GM18858 (cell line): ENCODE measurements around the gene DIS3L2.
"Not testable (repeated sequence)": the region's sequence is repeated elsewhere in the genome, so short reads cannot be mapped to it uniquely, and the experiment has no call there.

ENCODE experiments used
- ATAC-seq: cut with Tn5 transposase; IDR thresholded peaks from one replicate; pipeline ENCODE4 v1.9.1; 2021; ENCODE audit not compliant: unreplicated experiment

Gene DIS3L2

GRCh38 chr2:232363064-232363783, 401.7 kb downstream of the DIS3L2 start:
- ATAC-seq = not testable (repeated sequence)

GRCh38 chr2:232363784-232364615, 402.5 kb downstream of the DIS3L2 start:
- no peak for ATAC-seq

DNA sequence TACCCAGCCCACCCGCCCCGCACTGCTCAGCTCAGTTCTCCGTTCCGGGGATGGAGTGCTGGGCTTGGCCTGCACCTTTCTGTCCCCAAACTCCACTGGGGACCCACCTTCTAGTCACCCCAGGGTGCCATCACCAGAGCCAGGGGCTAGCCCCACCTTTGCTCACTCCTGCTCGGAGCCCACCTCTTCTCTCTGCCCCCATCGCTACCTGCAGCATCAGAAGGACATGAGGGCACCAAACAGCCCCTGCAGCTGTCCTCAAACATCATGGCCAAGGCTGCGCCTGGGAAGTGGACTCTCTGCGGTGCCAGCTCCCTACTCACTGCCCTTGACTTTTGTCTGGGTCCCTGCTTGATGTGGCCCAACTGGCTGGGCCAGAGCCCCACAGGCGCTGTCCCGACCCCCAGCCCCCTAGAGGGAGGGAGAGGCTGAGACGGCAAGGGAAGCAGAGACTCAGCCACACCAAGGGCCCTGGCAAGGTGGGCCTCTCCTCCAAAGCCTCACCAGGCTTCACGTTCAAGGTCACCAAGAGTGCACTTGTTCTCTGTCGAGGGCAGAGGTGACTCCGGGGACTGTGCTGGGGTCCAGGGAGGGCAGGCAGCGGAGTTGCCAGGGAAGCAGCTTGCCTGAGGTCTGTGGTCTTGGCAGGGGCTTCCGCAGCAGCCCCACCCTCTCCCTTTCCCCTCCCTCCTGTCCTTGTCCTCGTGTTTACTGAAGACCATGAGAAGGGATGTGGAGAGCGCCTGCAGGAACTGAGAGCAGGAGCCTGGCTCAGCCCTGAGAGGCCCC, 403.5 kb downstream of the DIS3L2 start:
- ATAC-seq = not testable (repeated sequence)

DNA sequence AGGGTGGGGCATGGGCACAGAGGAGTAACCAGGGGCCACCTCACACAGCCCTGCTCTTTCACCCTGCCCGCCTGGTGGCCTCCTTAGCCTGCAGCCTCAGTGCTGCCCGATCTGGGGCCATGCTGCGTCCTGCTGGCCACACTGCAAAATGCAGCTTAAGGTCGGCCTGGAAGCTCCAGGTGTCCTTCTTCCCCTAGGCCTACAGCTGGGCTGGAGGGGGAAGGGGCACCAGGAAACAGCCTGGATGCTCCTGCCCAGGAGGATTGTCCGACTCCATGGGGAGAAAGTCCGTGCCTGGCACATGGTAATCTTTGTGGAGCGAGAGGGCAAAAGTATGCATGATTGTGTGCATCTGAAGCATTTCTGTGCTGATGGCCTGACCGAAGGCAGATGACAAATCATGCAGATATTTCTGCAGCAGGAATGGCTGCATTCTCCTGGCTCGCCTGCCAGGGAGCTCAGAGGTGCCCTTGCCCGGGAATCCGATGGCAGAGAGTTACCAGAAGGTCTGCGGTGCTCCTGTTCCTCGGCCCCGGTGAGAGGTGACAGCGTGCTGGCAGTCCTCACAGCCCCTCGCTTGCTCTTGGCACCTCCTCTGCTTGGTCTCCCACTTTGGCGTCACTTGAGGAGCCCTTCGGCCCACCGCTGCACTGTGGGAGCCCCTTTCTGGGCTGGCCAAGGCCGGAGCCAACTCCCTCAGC, 404.3 kb downstream of the DIS3L2 start:
- no peak for ATAC-seq

DNA sequence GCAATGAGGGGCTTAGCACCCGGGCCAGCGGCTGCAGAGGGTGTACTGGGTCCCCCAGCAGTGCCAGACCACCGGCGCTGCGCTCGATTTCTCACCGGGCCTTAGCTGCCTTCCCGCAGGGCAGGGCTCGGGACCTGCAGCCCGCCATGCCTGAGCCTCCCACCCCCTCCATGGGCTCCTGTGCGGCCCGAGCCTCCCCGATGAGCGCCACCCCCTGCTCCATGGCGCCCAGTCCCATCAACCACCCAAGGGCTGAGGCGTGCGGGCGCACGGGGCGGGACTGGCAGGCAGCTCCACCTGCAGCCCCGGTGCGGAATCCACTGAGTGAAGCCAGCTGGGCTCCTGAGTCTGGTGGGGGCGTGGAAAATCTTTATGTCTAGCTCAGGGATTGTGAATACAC, 404.9 kb downstream of the DIS3L2 start:
- ATAC-seq = not testable (repeated sequence)

DNA sequence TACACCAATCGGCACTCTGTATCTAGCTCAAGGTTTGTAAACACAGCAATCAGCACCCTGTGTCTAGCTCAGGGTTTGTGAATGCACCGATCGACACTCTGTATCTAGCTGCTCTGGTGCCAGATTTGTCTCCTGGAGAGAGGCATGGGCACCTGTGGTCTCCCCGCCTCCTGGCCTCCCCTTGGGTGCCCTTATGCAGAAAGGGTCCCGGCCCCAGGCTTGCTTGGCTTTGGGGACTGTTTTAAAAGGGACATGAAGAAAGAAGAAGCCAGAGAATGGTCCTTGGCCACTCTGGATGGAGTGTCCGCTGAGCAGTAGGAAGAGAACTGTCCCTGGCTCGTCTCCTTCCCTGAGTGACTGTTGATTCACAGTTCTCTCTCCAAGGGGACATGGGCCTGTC, 405.5 kb downstream of the DIS3L2 start:
- no peak for ATAC-seq

DNA sequence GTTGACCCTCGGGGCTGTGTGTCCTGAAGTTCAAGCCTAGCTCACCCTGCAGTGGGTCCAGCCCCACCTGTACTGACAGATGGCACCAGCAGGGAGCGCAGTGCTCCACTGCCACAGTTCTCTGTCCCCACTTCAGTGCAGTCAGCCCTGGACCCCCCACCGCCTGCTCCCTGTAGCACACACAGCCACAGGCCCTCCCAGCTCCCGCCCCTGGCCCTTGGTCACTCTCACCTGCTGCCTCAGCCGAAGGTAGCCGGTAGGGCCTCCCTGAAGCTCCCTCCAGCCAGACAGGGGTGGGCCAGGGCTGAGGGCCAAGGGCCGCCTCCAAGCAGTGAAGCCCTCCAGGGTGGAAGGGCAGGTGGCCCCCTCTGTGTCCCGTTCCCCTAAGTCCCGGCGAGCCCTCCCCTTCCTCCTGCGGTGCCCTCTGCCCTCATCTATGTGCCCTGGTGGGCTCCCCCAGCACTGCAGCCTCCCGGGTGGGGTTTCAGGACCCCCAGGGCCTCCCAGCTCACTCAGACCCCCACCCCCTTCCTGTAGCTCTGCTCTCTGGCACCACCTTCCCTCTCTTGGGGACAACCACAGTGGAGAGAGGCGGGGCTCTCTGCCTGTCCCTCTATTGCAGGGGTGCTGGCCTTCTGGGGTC, 406.2 kb downstream of the DIS3L2 start:
- no peak for ATAC-seq

GRCh38 chr2:232368311-232368731, 406.8 kb downstream of the DIS3L2 start:
- no peak for ATAC-seq

GRCh38 chr2:232369126-232369951, 407.8 kb downstream of the DIS3L2 start:
- ATAC-seq = no peak

- not testable (repeated sequence) for ATAC-seq
Measured at GRCh38 chr2:232370007-232370406, 408.5 kb downstream of the DIS3L2 start.

GRCh38 chr2:232372231-232373208, 411.0 kb downstream of the DIS3L2 start:
- ATAC-seq = no peak

DNA sequence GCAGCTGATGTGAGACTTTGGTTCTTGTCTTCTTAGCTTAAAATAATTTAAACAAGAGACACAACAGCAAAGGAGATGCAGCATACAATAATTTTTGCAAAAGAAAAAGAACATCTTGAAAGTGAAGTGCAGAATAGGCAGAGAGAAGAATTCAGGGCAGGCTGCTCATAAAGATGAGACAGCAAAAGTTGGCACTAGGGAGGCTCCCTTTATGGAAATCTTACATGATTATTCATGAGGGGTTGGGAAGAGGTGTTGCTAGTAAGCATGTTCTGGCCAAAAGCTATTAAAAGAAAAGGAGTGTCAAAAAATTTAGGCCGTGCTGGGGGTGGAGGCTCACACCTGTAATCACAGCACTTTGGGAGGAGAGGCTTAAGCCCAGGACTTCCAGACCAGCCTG, 412.8 kb downstream of the DIS3L2 start:
- no peak for ATAC-seq

DNA sequence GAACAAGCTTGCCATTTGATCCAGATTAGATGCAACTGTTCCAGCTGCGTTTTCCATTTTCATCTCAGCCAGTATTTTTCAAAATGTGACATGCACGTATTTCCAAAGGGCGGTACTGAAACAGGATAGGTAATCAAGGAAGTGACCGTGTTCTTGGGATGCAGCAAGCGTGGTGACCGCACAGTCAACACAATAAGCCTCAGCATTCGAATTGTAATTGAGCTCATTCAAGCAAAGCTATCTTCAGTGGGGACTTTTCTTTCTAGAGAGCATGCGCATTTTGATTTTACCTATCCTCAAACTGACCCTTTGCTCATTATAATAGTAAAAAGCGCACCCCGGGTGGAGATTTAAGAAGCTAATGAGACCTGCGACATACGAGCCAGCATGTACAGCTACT, 413.7 kb downstream of the DIS3L2 start:
- ATAC-seq = no peak

GRCh38 chr2:232376260-232376659, 414.7 kb downstream of the DIS3L2 start:
- no peak for ATAC-seq

DNA sequence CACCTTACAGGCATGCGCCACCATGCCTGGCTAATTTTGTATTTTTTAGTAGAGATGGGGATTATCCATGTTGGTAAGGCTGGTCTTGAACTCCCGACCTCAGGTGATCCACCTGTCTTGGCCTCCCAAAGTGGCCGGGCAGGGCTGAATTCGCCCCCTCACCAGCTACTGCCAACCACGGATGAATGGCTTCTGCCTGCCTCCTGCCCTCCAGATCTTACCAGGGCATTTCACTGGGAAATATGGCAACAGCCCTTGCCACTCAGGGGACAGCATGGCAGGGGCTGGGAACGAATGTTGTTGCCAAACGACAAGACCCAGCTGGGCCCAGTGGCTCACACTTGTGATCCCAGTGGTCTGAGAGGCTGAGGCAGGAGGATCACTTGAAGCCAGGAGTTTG, 415.2 kb downstream of the DIS3L2 start:
- no peak for ATAC-seq

DNA sequence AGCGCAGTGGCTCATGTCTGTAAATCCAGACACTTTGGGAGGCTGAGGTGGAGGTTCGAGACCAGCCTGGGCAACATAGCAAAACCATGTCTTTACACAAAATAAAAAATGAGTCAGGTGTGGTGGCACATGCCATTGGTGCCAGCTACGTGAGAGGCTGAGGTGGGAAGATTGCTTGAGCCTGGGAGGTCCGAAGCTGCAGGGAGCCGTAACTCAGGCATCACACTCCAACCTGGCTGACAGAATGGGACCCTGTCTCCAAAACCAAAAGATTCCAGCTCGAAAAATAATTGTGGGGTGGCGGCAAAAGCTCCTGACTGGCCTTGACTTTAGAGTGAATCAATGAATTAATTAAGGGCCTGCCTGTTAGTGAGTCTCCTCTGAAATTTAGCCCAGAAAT, 415.8 kb downstream of the DIS3L2 start:
- no peak for ATAC-seq

DNA sequence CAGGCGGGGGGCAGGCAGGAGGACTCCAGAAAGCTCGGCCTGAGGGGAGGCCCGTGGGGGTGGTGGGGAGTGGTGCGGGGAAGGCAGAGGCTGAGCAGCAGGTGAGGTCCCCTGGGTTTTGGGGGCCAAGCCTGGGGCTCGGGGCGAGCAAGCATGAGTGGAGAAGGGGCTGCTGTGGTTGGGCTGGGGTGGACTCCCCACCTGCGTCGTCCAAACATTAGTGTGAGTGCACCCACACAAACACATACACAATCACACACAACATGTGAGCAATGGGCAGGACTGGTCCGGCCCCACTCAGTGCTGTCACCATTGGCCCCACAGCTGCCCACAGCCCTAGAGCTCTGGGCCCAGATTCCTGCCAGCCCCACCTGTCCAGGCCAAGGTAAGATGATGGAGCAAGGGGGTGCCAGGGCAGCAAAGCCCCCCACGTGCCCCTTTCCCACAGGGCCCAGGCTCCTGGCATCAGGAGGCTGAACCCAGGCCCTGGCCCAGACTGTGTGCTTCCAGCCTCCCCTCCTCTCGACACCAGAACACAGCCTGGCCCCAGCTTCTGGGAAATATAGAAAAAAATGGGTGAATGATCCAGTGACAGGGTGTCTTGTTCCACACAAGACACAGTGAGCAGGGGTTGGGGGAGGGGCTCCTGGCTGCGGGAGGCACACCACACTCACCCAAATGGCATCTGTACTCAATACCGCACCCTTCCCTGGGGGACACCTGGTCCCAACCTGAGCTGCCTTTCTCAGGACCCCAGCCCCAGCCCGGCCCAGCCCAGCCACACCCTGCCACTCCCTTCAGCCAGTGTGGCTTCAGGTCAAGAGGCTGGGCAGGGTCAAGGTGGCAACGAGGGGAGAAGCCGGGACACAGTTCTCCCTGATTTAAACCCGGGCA, 416.6 kb downstream of the DIS3L2 start:
- ATAC-seq = no peak
